ENCODE measurements around the gene DAPL1. TPM values are rescaled to one million over a fixed set of nuclear protein-coding genes. Genes with fewer than 3 reads are reported as not detected.

Gene DAPL1
- total RNA-seq, 1 donor: not detected

GRCh38 chr2:158815658-158816057 is 20.5 kb downstream of the DAPL1 start:
- H3K4me3 ChIP-seq (ENCODE audit: insufficient read depth, low read length): no peak overlapping the region
- no peaks in the 10 kb centered on the region for H4K20me1 ChIP-seq (ENCODE audit: insufficient read depth, low read length)
- H3K9me3 ChIP-seq (ENCODE audit: low read depth, low read length): no peaks in the 10 kb centered on the region
- no peaks in the 10 kb centered on the region for H3K36me3 ChIP-seq (ENCODE audit: insufficient read depth, low read length)
- no peak overlapping the region for H3K4me2 ChIP-seq (ENCODE audit: insufficient read depth, low read length)
- H3K79me2 ChIP-seq (ENCODE audit: insufficient read depth, low read length): no peaks in the 10 kb centered on the region
- no peak for DNase-seq (ENCODE audit: insufficient read length, low spot score, missing footprints)
- H3K27ac ChIP-seq (ENCODE audit: low read depth, low read length): no peak overlapping the region
- H3K4me1 ChIP-seq (ENCODE audit: insufficient read depth, low read length): peaks cover 24% of the 10 kb centered on the region
- H3K27me3 ChIP-seq (ENCODE audit: insufficient read depth, low read length): peaks cover 17% of the 10 kb centered on the region
- no peak overlapping the region for H2AFZ ChIP-seq (ENCODE audit: low read length)
- TF ChIP-seq CTCF (IDR thresholded peaks at IDR 0.05; ENCODE audit: extremely low read depth, low read depth, low read length): no peak

GRCh38 chr2:158817588-158817987 is 22.5 kb downstream of the DAPL1 start:
- H2AFZ ChIP-seq (ENCODE audit: low read length): no peak overlapping the region
- peak overlapping the region; percentile 16 for H3K4me3 ChIP-seq (ENCODE audit: insufficient read depth, low read length)
- H3K36me3 ChIP-seq (ENCODE audit: insufficient read depth, low read length): no peaks in the 10 kb centered on the region
- no peaks in the 10 kb centered on the region for H4K20me1 ChIP-seq (ENCODE audit: insufficient read depth, low read length)
- H3K9me3 ChIP-seq (ENCODE audit: low read depth, low read length): no peaks in the 10 kb centered on the region
- DNase-seq (ENCODE audit: insufficient read length, low spot score, missing footprints): peak; percentile 90
- H3K79me2 ChIP-seq (ENCODE audit: insufficient read depth, low read length): no peaks in the 10 kb centered on the region
- H3K27me3 ChIP-seq (ENCODE audit: insufficient read depth, low read length): no peaks in the 10 kb centered on the region
- no peak for TF ChIP-seq CTCF (IDR thresholded peaks at IDR 0.05; ENCODE audit: extremely low read depth, low read depth, low read length)
- peak overlapping the region; percentile 47 for H3K4me2 ChIP-seq (ENCODE audit: insufficient read depth, low read length)
- H3K4me1 ChIP-seq (ENCODE audit: insufficient read depth, low read length): peaks cover 24% of the 10 kb centered on the region
- peak overlapping the region; percentile 37 for H3K27ac ChIP-seq (ENCODE audit: low read depth, low read length)

- Histone ChIP-seq H3K79me2 (ENCODE audit: insufficient read depth, low read length) (no peaks in the 10 kb centered on the region), H4K20me1 (ENCODE audit: insufficient read depth, low read length) (no peaks in the 10 kb centered on the region), H3K4me2 (ENCODE audit: insufficient read depth, low read length) (peak overlapping the region; percentile 47), H3K4me1 (ENCODE audit: insufficient read depth, low read length) (peaks cover 24% of the 10 kb centered on the region), H3K4me3 (ENCODE audit: insufficient read depth, low read length) (no peak overlapping the region), H3K27ac (ENCODE audit: low read depth, low read length) (peak overlapping the region; percentile 37), H2AFZ (ENCODE audit: low read length) (peak overlapping the region; percentile 29), H3K27me3 (ENCODE audit: insufficient read depth, low read length) (no peaks in the 10 kb centered on the region), H3K9me3 (ENCODE audit: low read depth, low read length) (no peaks in the 10 kb centered on the region), H3K36me3 (ENCODE audit: insufficient read depth, low read length) (no peaks in the 10 kb centered on the region)
- TF ChIP-seq CTCF (IDR thresholded peaks at IDR 0.05; ENCODE audit: extremely low read depth, low read depth, low read length): no peak
- peak; percentile 88 for DNase-seq (ENCODE audit: insufficient read length, low spot score, missing footprints)
These were observed 23.4 kb downstream of the DAPL1 start for GRCh38 chr2:158818511-158818910.

- Histone ChIP-seq H3K9me3 (ENCODE audit: low read depth, low read length) (no peaks in the 10 kb centered on the region), H3K36me3 (ENCODE audit: insufficient read depth, low read length) (no peaks in the 10 kb centered on the region), H2AFZ (ENCODE audit: low read length) (no peak overlapping the region), H3K4me2 (ENCODE audit: insufficient read depth, low read length) (no peak overlapping the region), H3K27ac (ENCODE audit: low read depth, low read length) (no peak overlapping the region), H3K4me3 (ENCODE audit: insufficient read depth, low read length) (no peak overlapping the region), H3K79me2 (ENCODE audit: insufficient read depth, low read length) (no peaks in the 10 kb centered on the region), H3K4me1 (ENCODE audit: insufficient read depth, low read length) (peaks cover 17% of the 10 kb centered on the region), H4K20me1 (ENCODE audit: insufficient read depth, low read length) (no peaks in the 10 kb centered on the region), H3K27me3 (ENCODE audit: insufficient read depth, low read length) (no peaks in the 10 kb centered on the region)
- no peak for TF ChIP-seq CTCF (IDR thresholded peaks at IDR 0.05; ENCODE audit: extremely low read depth, low read depth, low read length)
- DNase-seq (ENCODE audit: insufficient read length, low spot score, missing footprints): no peak
These were observed 27.1 kb downstream of the DAPL1 start for GRCh38 chr2:158822193-158822592.
